GM19372 (cell line): ENCODE data around the gene WWC1.

ENCODE experiments used
- ATAC-seq: cut with Tn5 transposase; IDR thresholded peaks from one replicate; pipeline ENCODE4 v1.9.1; 2021; ENCODE audit warnings: mild to moderate bottlenecking, low read depth, moderate library complexity; ENCODE audit not compliant: unreplicated experiment

WWC1 gene

DNA sequence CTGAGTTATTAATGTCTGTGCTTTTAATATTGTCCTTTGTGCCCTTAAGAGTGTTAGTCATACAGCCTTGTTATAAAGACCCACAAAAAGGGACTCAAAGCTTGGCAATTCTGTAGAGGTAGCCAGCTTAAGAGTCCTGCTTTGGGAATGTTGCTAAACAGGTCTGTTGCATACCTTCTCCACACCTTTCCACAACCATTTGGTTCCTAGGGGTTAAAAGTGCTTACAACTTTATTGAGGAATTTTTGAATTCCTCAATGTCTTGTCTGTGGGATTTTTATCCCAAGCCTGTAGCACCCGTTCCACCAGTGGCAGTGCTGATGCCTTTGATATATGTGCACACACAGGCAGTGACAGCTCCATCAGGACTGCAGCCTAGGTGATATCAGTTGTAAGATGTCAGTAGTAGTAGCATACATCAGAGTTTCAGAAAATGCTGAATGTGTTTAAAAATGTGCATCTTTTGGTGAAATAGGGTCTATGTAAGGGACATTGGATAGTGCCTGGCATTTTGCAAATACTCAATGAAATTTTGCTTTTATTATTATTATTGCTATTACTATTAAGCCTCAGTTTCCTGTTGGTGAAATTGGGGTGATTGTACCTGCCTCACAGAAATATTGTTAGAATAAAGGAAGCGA lies 68.5 kb downstream of the WWC1 start:
- no peak for ATAC-seq

DNA sequence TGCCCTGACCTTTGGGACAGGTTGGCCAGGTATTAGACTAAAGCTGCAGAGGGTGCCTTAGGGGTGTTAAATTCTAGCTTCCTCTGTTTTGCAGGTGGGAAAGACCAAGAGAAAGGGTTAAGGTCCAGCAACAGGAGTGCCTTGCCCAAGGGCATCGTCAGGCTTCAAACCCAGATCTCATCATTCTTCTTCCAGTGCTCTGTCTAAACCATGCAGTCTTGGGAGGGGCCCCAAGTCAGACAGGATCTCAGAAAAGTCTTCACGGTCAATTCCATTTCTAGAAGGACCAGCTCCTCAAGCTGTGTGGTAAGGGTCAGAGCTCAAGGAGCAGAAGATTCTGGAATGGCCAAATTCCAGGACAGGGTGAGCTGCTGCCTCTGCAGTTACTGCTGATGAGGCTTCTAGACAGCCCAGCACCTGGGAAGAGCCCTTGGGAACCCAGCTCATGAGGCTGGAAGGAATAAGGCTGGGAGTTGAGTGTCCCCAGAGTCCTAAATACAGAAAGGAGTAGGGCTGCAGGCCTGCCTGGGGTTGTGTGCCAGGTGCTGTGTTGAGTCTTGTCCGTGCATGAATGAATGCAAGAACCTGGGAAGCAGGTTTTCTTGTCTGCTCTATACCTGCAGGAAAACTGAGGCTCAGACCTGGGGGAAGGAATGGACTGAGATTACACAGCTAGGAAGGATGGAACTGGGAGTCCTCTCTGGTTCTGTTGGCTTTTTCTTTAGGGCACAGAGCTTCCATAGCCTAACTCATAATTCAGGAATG lies 69.3 kb downstream of the WWC1 start:
- ATAC-seq = no peak

DNA sequence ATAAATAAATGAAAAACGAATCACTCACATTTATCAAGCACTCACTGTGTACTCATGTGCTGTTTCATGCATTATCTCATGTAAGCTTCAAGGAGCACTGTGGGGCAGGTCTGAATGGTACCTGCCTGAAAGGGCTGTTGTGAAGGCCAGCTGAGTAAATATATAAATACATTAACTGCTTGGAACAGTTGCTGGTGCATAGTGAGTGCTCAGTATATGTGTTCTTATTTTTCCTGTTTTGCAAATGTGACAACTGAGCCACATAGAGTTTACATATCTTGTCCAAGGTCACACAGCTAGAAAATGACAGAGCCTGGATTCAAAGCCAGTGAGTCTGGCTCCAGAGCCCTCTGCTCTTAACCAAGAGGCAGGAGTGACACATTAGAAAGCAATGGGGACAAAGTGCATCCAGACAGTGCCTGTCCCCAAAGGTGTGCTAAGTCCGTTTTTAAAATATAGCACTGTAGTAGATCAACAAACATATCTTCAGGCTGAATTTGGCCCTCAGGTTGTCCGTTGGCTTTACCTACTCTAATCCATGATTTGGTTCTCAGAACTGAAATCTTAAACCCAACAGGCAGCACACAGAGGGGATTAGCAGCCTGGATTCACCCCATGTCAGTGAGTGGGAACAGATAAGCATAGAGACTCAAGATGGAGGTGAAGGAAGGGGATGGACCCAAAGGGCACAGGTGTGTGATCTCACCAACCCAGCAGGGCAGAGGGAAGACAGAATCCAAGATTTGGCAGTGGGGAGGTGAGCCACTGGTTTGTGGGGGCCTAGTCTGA lies 70.8 kb downstream of the WWC1 start:
- ATAC-seq = no peak

DNA sequence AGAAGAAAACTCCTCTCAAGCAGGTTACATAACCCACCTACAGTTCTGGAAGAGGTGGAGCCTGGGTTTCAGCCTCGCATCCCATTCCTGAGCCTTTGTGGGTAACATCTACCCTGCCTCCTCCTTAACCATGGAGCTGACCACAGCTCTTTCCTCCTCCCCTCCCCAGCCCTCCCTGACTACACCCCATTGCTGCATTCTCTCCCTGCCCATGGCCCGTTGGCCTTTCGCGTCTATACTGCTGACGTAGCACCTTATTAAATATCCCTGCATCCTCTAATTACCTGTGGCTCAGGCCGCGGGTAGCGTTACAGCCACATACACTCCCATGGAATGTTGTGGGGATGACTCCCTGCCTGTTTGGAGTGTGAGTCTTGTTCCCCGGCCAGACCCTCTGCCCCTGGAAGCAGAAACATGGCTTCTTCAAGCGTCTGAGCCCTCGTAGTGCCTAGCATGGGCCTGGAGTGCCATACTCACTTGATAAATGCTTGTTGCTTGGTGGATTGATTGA lies 72.8 kb downstream of the WWC1 start:
- no peak for ATAC-seq

DNA sequence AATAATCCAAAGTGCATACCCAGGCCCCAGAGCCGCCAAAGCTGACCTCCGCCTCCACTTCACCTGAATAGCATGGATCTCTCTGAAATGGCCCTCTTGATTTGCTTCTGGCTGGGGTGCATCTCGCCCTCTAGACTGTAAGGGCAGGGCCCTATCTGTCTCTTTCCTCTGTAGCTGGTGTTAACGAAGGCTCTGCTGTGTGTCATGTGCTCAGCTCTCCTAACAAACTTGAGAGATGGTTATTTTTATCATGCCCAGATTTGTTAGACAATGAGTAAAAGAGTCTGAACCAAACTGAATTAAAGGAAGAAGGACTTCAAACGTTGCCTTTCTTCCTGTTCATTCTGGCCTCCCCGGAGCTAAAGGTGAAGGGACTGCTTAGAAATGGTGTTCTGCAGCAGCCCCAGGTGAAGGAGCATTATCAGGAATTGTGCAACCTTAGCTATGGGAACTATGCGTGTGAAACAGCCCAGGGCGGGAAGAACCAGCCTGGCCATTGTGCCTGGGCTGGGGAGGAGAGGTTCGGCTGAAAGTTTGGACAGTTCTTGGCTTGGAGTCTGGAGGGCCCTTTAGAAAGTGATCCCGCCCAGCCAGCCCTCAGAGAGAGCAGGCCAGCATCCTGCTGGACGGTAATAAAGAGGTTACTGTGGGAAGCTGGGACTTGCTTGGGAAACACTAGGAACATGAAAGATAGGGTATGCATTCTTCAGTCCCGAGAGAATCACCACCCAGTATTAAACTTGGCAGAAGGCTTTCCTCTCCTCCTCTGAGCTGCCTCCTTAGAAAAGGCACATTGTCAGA lies 73.5 kb downstream of the WWC1 start:
- ATAC-seq = no peak

DNA sequence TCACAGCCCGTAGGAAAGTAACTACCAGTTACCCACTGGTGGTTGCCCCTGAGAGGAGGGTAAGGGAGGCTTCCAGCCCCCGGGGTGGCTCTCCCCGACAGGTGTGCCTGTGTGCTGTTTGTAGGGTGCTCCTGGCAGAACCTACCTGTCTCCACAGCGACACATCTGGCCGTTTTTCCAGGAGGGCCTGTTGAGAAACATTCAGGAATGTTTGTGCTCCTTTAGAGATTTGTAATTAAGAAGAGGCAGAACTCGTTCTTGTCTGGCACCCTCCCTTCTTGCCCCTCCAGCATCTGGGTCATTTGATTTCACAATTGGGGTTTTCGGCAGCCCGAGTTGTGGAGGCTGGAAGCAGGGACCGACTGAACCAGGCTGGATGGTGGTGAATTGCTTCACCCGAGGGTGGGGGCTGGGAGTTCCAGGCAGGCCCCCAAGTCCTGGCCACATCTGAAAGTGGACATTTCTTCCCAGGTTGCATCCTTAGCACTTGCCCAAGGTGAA lies 74.2 kb downstream of the WWC1 start:
- ATAC-seq = no peak

DNA sequence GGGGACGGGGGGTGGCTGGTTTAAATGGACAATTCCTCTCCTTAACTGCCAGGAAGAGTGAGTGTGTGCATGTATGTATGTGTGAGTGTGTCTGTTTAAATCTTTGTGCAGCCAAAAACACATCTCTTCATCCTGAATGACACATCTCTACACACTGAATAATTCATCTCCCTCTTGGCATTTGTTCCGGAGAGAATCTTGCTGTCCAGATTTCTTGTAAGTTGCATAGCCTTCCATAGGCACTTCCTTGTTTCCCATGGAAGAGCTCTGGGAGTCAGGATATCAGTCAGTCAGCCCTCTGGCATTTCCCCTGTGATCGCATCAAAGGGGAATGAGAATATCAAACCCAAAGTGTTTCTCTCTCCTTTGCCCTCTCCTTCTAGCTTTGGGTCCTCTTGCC lies 74.7 kb downstream of the WWC1 start:
- no peak for ATAC-seq

DNA sequence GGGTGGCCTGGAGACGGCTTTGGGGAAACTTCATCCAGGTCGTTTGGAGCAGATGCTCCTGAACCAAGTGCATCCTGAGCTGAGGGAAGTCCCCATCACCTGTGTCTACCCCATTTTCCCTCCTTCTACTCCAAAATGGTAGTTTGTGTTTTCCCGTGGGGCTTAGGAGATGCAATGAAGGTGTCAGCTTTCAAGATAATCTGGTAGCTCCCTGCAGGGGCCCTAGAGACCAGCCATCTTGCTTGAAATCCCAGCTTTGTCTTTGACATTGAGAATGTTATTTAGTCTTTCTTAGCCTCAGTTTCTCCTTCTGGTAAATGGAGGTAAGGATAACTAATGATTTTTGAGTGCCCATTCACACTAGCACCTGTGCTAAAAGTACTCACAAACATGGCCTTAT lies 77.4 kb downstream of the WWC1 start:
- ATAC-seq = no peak

DNA sequence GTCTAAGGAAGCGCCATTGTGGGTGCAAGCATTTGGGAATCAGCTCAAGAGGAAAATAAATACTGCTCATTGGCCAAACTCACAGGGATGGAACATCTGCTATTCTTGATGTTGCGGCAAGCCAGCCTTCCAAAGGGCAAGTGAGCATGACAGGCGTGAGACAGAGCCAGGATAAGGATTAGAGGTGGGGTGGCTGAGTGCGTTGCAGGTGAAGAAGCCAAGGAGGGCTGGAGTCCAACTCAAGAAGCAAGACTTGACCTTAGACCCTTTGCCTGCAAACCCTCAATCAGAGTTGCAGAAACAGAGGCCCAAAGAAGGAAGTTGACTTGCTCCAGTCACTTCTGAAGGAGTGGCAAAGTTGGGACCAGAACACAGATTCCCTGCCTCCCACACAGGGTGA lies 79.4 kb downstream of the WWC1 start:
- ATAC-seq = no peak

DNA sequence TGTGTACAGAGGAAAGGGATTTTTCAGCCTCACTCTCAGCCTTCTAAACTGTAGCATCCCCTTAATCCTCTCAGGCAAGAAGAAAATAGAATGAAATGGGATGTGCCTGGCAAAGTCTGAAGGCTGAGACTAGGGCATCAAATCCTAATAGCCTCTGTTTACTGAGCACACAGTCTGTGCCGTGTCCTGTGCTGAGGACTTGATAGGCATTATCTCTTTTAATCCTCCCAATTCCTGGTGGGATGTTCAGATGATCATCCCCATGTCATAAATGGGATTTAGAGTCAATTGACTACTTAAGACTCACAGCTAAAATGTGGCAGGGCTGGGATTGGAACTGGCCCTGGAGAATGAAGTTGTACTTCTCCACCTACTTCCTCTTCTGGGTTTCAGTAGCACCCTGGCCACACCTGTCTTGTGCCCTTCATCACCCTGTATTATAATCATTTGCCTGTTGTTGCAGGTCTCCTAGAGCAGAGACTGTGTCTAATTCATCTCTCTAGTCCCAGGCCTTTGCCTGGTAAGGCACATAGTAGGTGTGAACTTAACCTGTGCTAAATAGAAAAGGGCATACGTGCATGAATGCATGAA lies 81.0 kb downstream of the WWC1 start:
- no peak for ATAC-seq

DNA sequence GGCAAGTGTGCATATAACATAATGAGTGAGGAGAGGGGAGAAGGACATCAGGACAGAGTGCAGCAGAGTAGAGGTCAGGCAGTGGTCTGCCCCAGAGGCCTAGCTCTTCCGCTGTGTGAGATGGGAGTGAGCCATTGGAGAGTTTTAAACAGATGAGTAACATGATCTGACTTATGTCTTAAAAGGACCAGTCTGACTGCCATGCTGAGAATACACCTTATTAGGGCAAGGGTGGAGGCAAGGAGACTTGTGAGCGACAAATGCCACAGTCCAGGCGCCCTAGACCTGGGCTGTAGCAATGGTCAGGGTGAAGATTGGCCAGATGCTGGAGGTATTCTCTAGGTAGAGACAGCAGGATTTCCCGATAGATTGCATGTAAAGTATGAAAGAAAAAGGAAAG lies 83.1 kb downstream of the WWC1 start:
- ATAC-seq = no peak

DNA sequence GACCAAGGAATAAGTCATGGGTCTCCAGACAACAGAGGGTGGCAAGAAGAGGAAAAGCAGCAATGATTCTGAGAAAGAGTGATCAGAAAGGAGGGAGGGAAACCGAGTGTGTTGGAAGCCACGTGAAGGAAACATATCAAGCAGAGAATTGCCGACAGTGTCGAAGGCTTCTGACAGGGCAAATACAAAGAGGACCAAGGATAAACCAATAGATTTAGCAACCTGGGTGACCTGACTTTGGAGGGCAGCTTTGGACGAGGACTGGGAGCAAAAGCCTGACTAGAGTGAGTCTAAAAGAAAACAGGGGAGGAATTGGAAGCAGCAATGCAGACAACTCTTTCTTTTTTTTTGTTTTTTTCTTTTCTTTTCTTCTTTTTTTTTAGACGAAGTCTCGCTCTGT lies 83.8 kb downstream of the WWC1 start:
- no peak for ATAC-seq

DNA sequence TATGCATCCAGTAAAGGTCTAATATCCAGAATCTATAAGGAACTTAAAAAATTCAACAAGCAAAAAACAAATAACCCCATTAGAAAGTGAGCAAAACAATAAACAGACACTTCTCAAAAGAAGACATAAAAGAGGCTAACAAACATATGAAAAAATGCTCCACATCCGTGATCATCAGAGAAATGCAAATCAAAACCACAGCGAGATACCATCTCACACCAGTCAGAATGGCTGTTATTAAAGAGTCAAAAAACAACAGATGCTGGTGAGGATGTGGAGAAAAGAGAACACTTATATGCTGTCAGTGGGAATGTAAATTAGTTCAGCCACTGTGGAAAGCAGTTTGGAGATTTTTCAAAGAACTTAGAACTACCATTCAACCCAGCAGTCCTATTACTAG lies 86.1 kb downstream of the WWC1 start:
- no peak for ATAC-seq

DNA sequence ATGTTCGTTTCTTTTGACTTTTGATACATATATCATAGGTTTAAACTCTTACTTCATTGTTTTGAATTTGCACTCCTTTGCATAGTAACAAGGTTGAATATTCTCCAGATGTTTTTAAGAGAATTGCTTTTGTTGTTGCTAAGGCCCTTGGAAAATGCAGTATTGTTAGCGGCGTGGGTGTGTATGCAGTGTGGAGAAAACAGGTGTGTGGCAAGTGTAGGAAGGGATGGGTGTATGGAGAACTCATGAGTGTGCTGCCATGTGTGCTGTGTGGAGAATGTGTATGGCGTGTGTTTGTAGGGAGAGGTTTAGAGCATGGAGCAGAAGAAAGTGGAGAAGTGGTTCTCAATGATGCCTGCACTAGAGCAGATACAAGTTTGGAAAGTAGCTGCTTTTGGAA lies 87.3 kb downstream of the WWC1 start:
- no peak for ATAC-seq

DNA sequence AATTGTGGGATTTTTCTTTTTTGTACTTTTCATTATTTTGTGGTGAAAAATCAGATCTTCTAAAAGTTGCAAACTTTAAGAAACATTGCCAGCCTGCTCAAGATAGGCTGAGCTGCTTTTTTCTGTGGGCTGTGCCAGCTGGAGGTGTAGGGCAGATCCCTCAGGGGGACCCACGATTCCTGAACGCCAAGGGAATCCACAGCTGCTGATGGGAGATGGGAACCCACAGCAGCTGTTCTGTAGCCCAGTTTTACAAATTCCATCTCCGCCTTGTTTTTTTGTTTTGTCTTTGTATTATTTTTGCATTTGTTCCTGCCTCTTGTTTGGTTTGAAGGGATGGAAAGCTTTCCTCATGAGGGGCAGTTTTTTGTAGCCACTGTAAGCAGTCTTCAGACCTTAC lies 91.0 kb downstream of the WWC1 start:
- ATAC-seq = no peak

DNA sequence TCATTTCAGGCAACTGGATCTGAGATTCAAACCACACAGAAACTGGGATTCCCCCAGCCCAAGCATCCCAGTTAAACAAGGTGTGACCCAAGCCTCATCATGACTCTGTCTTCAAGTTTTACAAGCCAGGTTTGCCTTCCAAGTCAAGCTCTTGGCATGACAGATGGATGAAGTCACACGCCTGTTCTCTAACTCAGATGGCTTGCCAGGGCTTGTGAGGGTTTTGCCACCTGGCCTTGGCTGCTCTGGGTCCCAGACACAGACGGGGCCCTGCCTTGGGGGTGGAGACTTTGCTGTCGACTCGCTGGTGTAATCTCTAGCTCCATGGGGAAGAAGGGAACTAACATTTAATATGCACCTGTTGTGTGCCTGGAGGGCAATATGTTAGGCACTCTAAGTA lies 99.0 kb downstream of the WWC1 start:
- ATAC-seq = no peak

DNA sequence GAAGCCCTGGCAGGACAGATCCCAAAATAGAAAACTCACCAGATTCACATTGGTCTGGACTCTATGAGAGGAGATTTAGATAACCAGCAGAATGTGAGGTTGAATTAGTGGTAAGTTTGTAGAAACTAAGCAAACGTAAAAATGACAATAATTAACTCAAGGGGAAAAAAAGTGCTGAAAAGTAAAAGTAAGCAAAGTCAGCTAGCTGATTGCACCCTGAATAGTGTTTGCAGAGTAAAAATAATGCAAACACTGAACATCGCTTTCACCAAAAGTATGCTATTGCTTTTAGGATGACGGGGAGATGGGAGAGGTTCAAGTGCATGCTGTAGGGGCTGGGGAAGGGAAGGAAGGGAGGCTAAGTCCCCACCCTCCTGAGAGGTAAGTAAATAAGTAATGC lies 102.3 kb downstream of the WWC1 start:
- ATAC-seq = no peak

DNA sequence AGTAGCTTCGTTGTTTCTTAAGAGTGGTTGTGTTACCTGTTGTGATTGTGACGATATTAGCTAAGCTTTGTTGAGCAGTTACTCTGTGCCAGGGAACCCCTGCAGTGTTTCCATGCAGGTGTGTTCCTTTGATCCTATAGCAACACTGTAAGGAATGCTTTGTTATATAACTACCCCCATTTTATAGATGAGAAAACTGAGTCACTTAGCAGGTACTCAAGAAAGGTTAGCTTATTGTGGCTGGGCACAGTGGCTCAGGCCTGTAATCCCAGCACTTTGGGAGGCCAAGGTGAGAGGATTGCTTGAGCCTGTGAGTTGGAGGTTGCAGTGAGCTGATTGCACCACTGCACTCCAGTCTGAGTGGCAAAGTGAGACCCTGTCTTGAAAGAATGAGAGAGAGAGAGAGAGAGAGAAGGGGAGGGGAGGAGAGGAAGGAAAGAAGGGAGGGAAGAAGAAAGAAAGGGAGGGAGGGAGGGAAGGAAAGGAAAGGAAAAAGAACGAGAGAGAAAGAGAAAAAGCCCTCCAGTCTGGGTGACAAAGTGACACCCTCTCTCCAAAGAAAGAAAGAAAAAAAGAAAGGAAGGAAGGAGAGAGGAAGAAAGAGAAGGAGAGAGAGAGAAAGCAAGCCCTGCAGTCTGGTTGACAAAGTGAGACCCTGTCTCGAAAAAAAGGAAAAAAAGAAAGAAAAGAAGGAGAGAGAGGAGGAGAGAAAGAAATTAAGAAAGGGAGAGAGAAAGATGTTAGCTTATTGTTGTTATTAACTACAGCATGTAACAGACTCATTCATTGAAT lies 109.2 kb downstream of the WWC1 start:
- no peak for ATAC-seq

DNA sequence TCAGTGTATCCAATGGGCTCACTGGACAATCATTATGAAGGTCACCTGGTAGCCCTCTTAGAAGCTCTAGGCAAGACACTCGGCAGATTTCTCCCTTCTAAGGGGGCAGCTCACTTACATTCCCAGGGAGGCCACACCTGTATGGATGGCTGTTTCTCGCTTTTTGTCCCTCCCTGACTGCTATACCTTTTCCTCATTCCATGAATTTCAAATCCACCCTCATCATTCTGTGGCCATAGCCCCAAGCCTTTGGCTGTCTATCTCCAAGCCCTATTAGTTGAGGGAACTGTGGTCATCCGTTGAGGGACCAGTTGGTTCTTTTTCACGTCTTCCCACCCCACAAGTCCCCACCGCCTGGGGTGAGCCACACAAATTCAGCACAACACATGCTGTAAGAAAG lies 109.8 kb downstream of the WWC1 start:
- ATAC-seq = no peak
